ENCODE data around the gene KRT79.

Gene KRT79

DNA sequence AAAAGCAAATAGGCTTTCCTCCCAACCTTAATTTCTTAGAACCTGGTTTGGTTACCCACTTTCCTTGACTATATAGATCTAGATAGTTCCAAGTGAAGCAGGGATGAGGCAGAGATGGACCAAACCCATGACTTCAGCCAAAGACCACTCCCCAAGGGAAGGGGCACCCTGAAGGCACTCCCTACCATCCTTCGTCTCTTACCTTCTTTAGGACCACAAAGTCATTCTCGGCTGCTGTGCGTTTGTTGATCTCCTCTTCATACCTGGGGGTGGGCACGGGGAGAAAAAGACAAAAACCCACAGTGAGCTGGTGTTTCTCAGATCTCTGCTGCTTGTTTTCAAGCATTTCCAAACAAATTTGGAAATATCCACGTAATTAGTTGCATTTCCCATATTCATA, 23.6 kb downstream of the KRT79 start:
- Histone ChIP-seq H3K27ac (ENCODE audit: low read depth, low read length) (no peak overlapping the region), H3K79me2 (ENCODE audit: control insufficient read depth, low read length) (no peaks in the 10 kb centered on the region), H3K4me1 (ENCODE audit: control insufficient read depth, low read length) (no peaks in the 10 kb centered on the region), H3K9me2 (replicated peaks; ENCODE audit: control insufficient read depth, low read length) (no peaks in the 10 kb centered on the region), H3K36me3 (ENCODE audit: control insufficient read depth, low read length) (no peaks in the 10 kb centered on the region), H3K4me3 (ENCODE audit: low read length) (no peak overlapping the region), H3K4me2 (ENCODE audit: low read length) (no peak overlapping the region), H4K20me1 (ENCODE audit: control insufficient read depth, insufficient read depth, low read depth, low read length) (no peaks in the 10 kb centered on the region), H3K9me3 (ENCODE audit: control insufficient read depth, insufficient read depth, low read length) (no peaks in the 10 kb centered on the region), H3F3A (ENCODE audit: control insufficient read depth, insufficient read depth) (no peaks in the 10 kb centered on the region), H3K27me3 (ENCODE audit: control insufficient read depth, low read length) (no peaks in the 10 kb centered on the region)
- TF ChIP-seq, protein P1, sequence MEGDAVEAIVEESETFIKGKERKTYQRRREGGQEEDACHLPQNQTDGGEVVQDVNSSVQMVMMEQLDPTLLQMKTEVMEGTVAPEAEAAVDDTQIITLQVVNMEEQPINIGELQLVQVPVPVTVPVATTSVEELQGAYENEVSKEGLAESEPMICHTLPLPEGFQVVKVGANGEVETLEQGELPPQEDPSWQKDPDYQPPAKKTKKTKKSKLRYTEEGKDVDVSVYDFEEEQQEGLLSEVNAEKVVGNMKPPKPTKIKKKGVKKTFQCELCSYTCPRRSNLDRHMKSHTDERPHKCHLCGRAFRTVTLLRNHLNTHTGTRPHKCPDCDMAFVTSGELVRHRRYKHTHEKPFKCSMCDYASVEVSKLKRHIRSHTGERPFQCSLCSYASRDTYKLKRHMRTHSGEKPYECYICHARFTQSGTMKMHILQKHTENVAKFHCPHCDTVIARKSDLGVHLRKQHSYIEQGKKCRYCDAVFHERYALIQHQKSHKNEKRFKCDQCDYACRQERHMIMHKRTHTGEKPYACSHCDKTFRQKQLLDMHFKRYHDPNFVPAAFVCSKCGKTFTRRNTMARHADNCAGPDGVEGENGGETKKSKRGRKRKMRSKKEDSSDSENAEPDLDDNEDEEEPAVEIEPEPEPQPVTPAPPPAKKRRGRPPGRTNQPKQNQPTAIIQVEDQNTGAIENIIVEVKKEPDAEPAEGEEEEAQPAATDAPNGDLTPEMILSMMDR (IDR thresholded peaks at IDR 0.05; ENCODE audit: low read depth, low read length, poor library complexity, severe bottlenecking): no peak
- TF ChIP-seq EZH2phosphoT487 (IDR thresholded peaks at IDR 0.05; ENCODE audit: borderline replicate concordance, low read length): no peak

DNA sequence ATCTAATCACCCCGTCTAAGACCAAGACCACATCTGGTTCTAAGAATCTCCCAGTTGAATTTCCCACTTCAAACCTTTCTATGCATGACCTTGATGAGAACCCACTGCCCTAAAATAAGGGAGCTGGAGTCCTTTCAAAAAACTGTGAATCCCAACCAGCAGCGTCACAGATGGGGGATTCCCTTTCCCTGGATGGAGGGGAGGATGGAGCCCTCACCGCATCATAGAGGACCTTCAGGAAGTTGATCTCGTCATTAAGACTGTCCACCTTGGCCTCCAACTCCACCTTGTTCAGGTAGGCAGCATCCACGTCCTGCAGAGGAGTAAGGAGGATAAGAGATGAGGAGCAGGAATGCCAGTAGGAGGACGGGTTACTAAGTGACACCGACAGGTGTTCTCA, 24.9 kb downstream of the KRT79 start:
- H3K79me2 ChIP-seq (ENCODE audit: control insufficient read depth, low read length): no peaks in the 10 kb centered on the region
- no peak for TF ChIP-seq EZH2phosphoT487 (IDR thresholded peaks at IDR 0.05; ENCODE audit: borderline replicate concordance, low read length)
- TF ChIP-seq, protein P1 (IDR thresholded peaks at IDR 0.05; ENCODE audit: low read depth, low read length, poor library complexity, severe bottlenecking): no peak
- no peaks in the 10 kb centered on the region for H3K9me3 ChIP-seq (ENCODE audit: control insufficient read depth, insufficient read depth, low read length)
- H3K9me2 ChIP-seq (replicated peaks; ENCODE audit: control insufficient read depth, low read length): no peaks in the 10 kb centered on the region
- H3K4me1 ChIP-seq (ENCODE audit: control insufficient read depth, low read length): no peaks in the 10 kb centered on the region
- H3K4me2 ChIP-seq (ENCODE audit: low read length): no peak overlapping the region
- H3K27ac ChIP-seq (ENCODE audit: low read depth, low read length): no peak overlapping the region
- H3F3A ChIP-seq (ENCODE audit: control insufficient read depth, insufficient read depth): no peaks in the 10 kb centered on the region
- no peak overlapping the region for H3K4me3 ChIP-seq (ENCODE audit: low read length)
- no peaks in the 10 kb centered on the region for H3K27me3 ChIP-seq (ENCODE audit: control insufficient read depth, low read length)
- no peaks in the 10 kb centered on the region for H3K36me3 ChIP-seq (ENCODE audit: control insufficient read depth, low read length)
- H4K20me1 ChIP-seq (ENCODE audit: control insufficient read depth, insufficient read depth, low read depth, low read length): no peaks in the 10 kb centered on the region

DNA sequence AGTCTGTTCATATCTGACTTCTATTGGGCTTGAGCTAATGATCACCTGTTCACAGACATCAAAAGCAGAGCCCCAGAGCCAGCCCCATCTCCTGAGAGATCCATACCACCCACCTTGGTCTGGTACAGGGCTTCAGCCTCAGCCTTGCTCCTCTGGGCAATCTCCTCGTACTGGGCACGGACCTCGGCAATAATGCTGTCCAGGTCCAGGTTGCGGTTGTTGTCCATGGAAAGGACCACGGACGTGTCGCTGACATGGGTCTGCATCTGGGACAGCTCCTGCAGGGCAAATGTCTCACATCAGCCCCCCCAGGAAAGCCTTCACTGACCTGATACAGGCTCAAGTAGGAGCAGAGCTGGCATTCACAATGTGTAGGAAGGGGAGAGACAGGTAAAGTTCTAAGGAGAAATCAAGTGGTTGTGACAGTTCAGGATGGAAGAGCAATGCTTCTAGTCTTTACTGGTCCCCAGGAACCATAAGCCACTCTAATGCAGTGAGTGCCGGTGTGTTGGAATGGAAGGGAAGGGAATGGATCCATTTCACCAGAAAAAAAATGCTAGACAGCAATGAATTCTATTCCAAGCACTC, 25.4 kb downstream of the KRT79 start:
- Histone ChIP-seq H3F3A (ENCODE audit: control insufficient read depth, insufficient read depth) (no peaks in the 10 kb centered on the region), H3K9me2 (replicated peaks; ENCODE audit: control insufficient read depth, low read length) (no peaks in the 10 kb centered on the region), H3K4me2 (ENCODE audit: low read length) (no peak overlapping the region), H3K4me1 (ENCODE audit: control insufficient read depth, low read length) (no peaks in the 10 kb centered on the region), H3K27ac (ENCODE audit: low read depth, low read length) (no peak overlapping the region), H3K27me3 (ENCODE audit: control insufficient read depth, low read length) (no peaks in the 10 kb centered on the region), H3K36me3 (ENCODE audit: control insufficient read depth, low read length) (no peaks in the 10 kb centered on the region), H3K4me3 (ENCODE audit: low read length) (no peak overlapping the region), H3K9me3 (ENCODE audit: control insufficient read depth, insufficient read depth, low read length) (no peaks in the 10 kb centered on the region), H4K20me1 (ENCODE audit: control insufficient read depth, insufficient read depth, low read depth, low read length) (no peaks in the 10 kb centered on the region), H3K79me2 (ENCODE audit: control insufficient read depth, low read length) (no peaks in the 10 kb centered on the region)
- no peak for TF ChIP-seq EZH2phosphoT487 (IDR thresholded peaks at IDR 0.05; ENCODE audit: borderline replicate concordance, low read length)
- TF ChIP-seq, protein P1 (IDR thresholded peaks at IDR 0.05; ENCODE audit: low read depth, low read length, poor library complexity, severe bottlenecking): no peak

Measured in DOHH2 (cell line).